MV-4-11 (cell line): ENCODE data around the gene TCHH.
"Not testable (repeated sequence)": the region's sequence is repeated elsewhere in the genome, so short reads cannot be mapped to it uniquely, and the experiment has no call there.

ENCODE experiments used
- DNase-seq: peaks from one replicate; lab custom pipeline; 2025; lab: John Stamatoyannopoulos, UW

Gene TCHH, protein sequence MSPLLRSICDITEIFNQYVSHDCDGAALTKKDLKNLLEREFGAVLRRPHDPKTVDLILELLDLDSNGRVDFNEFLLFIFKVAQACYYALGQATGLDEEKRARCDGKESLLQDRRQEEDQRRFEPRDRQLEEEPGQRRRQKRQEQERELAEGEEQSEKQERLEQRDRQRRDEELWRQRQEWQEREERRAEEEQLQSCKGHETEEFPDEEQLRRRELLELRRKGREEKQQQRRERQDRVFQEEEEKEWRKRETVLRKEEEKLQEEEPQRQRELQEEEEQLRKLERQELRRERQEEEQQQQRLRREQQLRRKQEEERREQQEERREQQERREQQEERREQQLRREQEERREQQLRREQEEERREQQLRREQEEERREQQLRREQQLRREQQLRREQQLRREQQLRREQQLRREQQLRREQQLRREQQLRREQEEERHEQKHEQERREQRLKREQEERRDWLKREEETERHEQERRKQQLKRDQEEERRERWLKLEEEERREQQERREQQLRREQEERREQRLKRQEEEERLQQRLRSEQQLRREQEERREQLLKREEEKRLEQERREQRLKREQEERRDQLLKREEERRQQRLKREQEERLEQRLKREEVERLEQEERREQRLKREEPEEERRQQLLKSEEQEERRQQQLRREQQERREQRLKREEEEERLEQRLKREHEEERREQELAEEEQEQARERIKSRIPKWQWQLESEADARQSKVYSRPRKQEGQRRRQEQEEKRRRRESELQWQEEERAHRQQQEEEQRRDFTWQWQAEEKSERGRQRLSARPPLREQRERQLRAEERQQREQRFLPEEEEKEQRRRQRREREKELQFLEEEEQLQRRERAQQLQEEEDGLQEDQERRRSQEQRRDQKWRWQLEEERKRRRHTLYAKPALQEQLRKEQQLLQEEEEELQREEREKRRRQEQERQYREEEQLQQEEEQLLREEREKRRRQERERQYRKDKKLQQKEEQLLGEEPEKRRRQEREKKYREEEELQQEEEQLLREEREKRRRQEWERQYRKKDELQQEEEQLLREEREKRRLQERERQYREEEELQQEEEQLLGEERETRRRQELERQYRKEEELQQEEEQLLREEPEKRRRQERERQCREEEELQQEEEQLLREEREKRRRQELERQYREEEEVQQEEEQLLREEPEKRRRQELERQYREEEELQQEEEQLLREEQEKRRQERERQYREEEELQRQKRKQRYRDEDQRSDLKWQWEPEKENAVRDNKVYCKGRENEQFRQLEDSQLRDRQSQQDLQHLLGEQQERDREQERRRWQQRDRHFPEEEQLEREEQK (N-terminal part only)

DNA sequence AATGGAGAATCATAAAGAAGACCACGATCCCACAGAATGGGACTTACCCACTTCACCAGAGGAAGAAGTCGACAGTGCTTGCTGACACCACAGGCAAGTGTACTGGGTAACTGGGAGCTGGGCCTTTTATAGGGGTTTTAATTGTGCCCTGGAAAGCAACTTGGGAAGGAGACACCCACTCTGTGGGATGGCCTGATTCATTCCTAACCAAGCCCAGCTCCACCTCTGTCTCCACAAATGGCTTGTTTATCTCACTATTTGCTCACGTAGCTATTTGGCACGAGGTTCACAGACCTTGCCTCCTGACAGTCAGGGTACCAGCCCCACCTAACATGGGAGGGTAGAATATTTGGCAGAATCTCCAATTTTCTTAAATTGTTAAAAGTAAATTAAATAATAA, at the start of gene TCHH:
Gene TCHH (minus strand): TSS at position 101 of the 400 bp plus-strand sequence. CDS start 1,364 bp downstream, outside the sequence.
- no peak for DNase-seq

DNA sequence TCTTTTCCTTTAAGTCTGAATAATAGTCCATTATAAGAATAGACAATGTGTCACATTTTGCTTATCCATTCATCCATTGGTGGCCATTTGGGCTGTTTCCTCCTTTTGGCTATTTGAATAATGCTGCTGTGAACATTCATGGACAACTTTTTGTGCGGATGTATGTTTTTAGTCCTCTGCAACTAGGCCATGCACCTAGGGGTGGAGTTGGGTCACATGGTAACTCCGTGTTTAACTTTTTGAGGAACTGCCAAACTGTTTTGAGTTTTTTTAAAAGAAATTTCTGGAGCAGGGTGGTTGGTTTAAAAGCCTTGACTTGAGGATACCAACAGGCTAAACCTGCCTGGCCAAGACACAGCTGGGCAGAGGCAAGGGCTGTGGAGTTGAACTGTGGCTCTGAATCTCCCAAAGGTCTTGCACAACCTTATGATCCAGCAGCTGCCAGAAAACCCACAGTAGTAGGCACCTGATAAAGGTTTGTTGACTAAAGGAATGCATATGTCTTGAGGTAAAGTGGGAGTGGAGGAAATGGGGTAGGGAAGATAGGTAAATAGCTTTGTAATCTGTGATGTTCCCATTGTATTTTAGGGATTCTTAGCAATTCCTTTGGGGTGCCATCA, 49.4 kb upstream of the TCHH start:
- peak; percentile 64 for DNase-seq

DNA sequence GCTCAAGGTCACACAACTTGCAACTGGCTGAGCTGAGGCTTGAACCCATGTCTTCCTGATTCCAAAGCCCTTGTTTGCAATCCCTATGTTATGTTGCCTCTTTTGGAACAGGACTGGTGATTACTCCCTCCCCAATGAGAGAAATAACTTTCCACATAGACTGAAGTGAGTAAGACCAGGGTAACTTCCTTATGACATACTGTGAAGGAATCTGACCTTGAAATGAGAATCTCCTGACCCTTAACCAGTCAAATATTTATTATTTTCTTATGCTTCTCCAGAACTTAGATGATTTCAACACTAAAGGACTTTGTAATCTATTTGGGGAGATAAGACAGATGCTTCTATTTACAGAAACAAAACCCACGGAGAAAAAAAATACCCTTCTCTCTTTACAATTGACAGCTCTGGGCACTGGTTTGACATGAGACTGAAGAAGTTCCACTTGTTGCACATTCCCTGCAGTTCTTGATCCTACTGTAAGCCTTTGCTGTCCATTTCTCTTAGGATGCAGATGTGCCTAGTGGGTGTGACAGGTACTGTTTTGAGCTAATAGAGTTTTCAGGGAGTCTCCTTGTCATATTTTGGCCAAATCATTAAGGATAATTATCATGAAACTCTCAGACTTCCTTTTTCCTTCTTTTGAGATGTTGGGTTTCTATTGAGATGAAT, 47.7 kb upstream of the TCHH start:
- peak; percentile 62 for DNase-seq

DNA sequence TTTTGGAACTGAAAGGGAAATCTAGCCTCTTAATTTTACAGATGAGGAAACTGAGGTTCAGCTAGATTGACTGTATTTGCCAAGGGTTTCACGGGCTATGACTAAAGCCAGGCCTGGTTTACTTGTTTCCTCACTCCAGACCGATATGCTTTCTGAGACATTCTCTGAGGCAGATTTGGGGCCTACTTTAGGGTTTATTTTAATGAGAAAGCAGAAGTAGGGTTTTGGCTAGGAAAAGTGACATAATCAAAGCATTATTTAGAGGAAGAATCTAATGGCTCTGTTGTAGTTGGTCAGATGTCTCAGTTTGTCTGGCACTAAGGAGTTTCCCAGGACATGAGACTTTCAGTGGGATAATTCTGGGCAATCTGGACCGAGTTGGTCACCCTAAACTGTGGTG, 45.3 kb upstream of the TCHH start:
- peak; percentile 95 for DNase-seq

DNA sequence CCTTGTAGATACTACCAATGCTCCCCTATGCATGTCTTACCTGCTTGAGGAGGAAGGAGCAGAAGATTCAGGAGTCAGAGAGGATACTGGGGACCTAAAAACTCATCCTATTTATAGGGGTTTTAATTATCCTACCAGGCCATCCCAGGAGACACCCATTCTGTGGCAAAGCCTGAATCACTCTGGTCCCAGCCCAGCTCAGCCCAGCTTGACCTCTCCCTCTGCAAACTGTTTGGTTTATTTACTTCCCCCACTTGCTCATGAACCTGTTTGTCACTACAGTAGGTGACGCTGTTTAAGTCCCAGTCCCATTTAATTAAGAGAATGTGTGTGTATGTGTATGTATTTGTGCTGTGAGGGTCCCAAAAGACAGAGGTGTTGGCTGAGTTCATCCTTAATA, 43.9 kb upstream of the TCHH start, which contains the start of gene RPTN:
Gene RPTN (minus strand): TSS at position 85 of the 400 bp plus-strand sequence. CDS start 1,339 bp downstream, outside the sequence.
- no peak for DNase-seq

DNA sequence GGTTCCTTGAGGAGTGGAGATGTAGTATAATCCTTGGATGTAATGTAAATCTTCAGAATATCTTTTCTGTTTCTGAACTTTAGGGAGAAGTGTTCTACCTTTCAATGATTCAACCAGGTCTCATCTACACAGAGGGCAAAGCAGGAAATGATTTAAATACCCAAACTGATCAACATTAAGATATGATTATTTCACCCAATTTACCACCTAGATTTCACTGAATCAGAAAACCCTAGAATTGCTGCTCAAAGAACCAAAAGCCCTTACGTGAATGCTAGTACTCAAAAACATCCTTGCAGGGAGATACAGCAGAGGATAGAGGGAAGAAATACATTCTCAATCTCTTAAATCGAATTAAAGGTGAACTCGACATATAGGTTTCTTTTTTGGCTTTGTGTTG, 38.8 kb upstream of the TCHH start:
- no peak for DNase-seq

DNA sequence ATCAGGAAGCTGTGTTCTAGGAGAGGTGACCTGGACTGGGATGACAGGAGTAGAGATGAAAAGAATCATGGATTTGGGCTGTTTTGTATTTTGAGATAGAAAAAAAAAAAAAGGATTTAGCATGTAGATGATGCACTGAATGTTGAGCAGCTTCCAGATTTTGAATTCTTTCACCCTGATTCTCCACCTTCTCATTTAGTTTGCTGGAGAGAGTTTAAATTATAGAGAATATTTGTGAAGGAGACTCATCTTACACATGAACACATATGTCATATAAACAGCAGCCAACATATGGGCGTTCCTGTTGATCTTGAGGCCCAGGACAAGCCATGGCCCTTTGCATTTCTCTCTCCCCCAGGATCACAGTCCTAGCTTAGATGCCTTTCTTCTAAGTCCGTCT, 36.4 kb upstream of the TCHH start:
- DNase-seq = no peak

DNA sequence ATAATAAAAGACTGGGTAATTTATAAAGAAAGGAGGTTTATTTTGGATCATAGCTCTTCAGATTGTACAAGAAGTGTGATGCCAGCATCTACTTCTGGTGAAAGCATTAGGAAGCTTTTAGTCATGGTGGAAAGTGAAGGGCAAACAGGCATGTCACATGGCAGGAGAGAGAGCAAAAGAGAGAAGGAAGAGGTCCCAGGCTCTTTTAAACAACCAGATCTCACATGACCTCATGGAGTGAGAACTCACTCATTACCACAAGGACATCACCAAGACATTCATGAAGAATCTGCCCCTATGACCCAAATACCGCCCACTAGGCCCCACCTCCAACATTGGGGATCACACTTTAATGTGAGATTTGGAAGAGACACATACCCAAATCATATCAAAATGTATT, 33.7 kb upstream of the TCHH start:
- no peak for DNase-seq

DNA sequence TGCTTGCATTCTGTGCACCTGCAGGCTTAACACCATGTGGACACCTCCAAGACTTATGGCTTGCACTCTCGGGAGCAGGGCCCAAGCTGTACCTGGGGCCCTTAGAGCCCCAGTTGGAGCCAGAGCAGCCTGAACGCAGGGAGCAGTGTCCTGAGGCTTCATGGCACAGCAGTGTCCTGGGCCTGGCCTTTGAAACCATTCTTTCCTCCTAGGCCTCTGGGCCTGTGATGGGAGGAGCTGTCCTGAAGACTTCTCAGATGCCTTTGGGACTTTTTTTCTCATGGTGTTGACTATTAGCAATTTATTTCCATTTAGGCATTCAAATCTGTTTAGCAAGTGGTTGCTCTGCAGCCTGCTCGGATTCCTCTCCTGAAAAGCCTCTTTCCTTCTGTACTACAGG, 32.8 kb upstream of the TCHH start:
- DNase-seq = no peak

DNA sequence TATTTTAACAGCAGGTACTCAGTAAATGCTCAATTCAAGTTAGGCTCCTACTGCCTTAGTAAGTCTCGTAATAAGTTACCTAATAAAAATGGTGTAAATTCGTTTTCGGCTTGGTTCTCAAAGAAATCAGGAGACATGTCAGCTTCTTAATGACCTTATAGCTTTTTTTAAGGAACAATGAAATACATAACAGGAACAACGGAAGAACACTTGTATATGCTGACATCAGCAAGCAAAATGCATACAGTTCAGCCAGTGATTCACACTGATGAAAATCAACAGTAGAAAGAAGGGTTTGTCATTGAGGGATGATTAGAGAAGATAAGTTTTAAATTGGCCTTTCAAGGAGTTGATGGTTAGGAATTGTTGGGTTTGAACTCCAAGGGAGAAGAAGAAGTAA, 30.5 kb upstream of the TCHH start:
- DNase-seq = no peak

DNA sequence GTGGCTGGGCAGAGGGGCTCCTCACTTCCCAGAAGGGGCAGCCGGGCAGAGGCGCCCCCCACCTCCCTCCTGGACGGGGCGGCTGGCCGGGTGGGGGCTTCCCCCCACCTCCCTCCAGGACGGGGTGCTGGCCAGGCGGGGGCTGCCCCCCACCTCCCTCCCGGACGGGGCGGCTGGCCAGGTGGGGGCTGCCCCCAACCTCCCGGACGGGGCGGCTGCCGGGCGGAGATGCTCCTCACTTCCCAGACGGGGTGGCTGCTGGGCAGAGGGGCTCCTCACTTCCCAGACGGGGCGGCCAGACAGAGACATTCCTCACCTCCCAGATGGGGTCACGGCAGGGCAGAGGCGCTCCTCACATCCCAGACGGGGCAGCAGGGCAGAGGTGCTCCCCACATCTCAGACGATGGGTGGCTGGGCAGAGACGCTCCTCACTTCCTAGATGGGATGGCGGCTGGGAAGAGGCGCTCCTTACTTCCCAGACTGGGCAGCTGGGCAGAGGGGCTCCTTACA, 29.5 kb upstream of the TCHH start:
- not testable (repeated sequence) for DNase-seq

DNA sequence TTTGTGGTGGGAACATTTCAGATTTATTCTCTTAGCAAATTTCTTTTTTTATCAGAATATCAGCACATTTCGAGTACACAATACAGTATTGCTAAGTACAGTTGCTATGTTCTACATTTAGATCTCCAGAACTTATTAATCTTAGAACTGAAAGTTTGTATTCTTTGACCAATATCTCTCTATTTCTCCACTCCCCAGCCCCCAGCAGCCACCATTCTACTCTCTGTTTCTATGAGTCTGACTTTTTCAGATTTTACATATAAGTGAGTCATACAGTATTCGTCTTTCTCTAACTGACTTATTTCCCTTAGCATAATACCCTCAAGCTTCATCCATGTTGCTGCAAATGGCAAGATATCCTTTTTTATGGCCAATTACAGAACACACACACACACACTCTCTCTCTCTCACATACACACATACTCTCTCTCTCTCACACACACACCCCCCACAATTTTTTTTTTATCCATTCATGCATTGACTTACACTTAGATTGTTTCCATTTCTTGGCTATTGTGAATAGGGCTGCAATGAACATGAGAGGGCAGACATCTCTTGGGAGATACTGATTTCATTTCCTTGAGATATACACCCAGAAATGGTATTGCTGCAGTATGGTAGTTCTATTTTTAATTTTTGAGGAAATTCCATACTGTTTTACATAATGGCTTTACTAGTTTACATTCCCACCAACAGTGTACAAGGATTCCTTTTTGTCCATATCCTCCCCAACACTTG, 28.1 kb upstream of the TCHH start:
- DNase-seq = no peak

DNA sequence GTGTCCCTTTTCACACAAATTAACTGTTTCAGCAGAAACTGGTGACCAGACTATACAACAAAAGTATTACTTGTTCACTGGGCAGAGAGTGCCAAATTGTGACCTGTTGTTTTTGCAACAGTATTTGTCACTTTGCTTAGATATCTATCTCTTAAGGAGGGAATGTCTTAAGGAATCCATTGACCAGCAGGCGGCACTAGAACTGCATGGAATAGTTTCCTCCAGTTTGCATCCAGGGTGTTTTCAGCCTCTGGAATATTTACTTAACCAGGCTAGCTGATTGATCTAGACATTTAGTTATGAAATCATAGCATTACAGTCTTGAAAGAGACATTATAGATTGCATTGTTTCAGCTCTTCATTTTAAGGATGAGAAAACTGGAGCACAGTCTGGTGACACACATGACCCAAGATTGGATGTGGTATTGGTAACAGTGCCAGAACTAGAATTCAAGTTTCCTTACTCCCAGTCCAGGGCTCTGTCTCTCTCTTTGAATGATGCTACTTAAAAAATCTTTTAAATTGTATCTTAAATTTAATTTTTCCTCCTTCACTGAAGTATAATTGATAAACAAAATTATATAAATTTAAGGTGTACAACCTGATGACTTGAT, 26.8 kb upstream of the TCHH start:
- DNase-seq = peak; percentile 56

DNA sequence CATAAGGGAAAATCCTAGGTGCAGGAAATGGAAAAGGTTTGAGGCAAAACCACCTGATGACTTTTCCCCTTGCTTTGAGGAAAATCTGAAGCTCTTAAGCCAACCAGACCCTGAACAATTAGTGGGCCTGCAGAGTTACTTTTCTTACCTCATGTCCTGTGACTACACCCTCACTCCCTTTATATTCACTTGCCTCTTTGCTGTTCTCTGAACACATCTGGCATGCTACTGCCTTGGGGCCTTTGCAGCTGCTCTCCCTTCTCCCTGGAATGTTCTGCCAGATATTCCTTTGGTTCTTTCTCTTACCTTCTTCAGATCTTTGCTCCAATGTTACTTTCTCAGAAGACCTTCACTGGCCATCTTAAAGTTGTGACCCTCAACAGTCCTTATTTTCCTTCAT, 22.0 kb upstream of the TCHH start:
- no peak for DNase-seq

DNA sequence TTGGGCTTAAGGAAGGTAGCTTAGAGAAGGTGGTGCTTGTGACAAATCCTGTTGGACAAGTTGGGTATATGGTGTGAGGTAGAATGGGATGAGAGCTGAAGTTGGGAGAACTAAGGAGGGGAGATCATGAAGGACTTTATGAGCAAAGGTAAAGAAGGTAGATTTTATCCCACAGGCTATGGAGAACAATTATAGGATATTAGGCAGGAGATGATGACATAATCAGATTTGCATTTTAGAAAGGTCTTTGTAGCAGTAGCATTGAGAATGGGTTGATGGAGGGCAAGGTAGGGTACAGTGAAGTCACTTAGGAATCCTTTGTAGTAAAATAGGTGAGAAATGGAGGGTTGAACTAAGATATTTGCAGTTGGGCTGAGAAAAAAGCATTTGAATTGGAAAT, 14.9 kb upstream of the TCHH start:
- DNase-seq = no peak

DNA sequence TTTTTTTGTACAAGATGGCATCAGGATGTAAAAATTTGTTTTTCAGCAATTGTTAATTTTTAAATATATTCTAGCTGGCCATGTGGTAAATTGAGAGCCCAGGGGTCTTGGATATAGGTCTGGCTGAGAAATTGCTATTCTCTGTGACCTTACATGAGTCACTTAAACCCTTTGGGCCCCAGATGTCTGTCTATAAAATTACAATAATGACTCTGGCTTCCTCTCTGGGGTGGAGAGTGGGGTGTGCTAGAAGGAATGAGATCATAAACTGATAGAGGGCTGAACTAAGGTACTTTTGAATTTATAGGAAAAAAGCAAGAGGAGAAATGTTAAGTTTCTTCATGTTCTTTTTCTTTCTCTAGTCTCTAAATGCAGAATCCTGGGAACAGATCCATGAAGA, 12.4 kb upstream of the TCHH start:
- DNase-seq = no peak

DNA sequence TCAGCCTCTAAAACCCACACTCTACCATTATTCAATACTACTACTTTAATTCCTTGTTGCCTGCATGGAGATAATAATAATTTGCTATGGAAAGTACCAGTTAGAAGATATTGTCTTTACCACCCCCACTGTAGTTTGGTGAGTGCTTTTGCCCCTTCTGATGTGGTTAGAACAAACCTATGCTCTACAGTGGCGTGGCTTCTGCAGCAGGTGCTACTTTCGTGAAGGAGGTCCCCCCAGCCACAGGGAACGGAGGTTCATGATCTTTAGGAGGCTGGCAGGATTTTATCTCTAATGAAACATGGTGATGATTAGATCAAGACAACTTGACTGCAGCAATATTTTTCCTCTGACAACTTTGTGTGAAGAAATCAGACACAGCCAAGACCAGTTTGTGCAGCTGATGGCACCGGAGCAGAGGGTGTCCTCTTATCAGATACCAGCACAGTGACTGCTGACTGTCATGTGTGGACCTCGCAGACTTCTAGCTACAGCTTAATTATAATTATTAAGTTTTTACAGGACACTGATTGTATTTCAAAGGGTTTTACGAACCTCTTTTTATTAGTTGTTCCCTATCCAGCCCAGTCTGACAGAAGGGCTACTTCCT, 10.7 kb upstream of the TCHH start:
- DNase-seq = no peak

DNA sequence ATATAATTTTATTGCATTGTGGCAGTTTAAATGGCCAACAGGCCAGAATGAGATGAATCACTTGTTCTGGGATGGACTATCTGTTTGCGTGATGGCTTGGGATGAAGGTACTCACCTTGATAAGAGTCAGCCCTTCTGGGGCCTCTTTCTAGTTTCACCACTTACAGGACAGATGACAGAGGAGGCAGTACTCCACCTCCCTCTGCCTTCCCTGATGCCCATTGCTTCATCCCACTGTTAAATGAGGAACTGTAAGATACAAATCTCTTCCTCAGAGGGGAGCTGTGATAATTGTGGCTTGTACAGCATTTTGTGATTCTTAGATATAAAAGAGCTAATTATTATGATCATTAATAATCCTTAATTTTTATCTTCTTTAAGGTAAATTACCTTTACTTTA, 3.7 kb upstream of the TCHH start:
- DNase-seq = peak; percentile 10

DNA sequence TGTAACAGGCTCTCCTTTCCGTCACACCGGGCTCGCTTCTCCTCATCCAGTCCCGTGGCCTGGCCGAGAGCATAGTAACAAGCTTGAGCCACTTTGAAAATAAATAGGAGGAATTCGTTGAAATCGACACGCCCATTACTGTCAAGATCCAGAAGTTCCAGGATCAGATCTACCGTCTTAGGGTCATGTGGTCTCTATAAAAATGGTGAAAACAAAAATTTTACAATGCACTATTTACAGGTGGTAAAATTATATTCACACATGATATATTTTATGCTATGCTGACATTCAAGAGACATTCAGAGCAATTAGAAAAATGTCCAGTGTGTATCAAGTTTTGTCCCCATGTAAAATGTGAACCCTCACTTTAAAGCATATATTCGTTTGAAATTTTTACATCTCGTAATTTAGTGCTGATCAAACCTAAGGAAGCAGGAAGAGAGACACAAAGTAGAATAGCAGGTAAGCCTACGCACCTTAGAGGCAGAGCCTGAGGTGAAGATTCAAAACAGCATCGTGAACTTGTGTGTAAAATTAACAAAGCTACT, 2.3 kb downstream of the TCHH start:
- DNase-seq = no peak
